BJ (cell line): ENCODE measurements around the gene SGTA. TPM values are rescaled to one million over a fixed set of nuclear protein-coding genes. Genes with fewer than 3 reads are reported as not detected.

Experiments used
- CTCF ChIA-PET: fragments of 350-600 bp; formaldehyde crosslinking; extraction: SDS; loops from one replicate; lab custom pipeline; 2021; ENCODE audit warnings: antibody characterized with exemption, inconsistent platforms; lab: Yijun Ruan, JAX
- POLR2A ChIA-PET: fragments of 300-600 bp; sonication (Branson Sonifier 250); formaldehyde crosslinking; extraction: SDS; loops from one replicate; lab custom pipeline; 2021; ENCODE audit warnings: antibody characterized with exemption; lab: Charles Lee
- DNase-seq: peaks from one replicate; pipeline ENCODE4 v3.0.0-alpha.2; 2011; ENCODE audit warnings: low read depth
- H3K27me3 ChIP-seq: 2 replicates; pipeline ENCODE4 v1.6.0; 2011; ENCODE audit warnings: low read length; ENCODE audit not compliant: control insufficient read depth, insufficient read depth
- H3K36me3 ChIP-seq: 2 replicates; pipeline ENCODE4 v1.5.1; 2011; ENCODE audit warnings: low read length; ENCODE audit not compliant: control insufficient read depth, insufficient read depth
- H3K4me3 ChIP-seq: 2 replicates; pipeline ENCODE4 v1.5.1; 2011; ENCODE audit warnings: low read depth, mild to moderate bottlenecking, control low read depth, low read length
- polyA plus RNA-seq: library from polyadenylated mRNA; depleted of rRNA; stranded (reverse); fragments of >200 nt; gene quantifications from 2 replicates; pipeline ENCODE4 v1.2.3, GENCODE V29; 2011
- TF ChIP-seq, protein P1 (sequence below): IDR thresholded peaks from 2 replicates; pipeline ENCODE4 v1.5.1; 2011; ENCODE audit warnings: low read depth, mild to moderate bottlenecking, control low read depth, inconsistent platforms, low read length, moderate library complexity; ENCODE audit not compliant: insufficient read depth

Gene SGTA
- polyA plus RNA-seq, 1 experiment = 88.2 TPM

GRCh38 chr19:2764945-2765344 lies 18.1 kb downstream of the SGTA start:
- H3K36me3 ChIP-seq = peaks cover 39% of the 10 kb centered on the region
- H3K4me3 ChIP-seq = no peak overlapping the region
- CTCF ChIA-PET = no interaction called here
- POLR2A ChIA-PET = no interaction called here
- TF ChIP-seq, protein P1, sequence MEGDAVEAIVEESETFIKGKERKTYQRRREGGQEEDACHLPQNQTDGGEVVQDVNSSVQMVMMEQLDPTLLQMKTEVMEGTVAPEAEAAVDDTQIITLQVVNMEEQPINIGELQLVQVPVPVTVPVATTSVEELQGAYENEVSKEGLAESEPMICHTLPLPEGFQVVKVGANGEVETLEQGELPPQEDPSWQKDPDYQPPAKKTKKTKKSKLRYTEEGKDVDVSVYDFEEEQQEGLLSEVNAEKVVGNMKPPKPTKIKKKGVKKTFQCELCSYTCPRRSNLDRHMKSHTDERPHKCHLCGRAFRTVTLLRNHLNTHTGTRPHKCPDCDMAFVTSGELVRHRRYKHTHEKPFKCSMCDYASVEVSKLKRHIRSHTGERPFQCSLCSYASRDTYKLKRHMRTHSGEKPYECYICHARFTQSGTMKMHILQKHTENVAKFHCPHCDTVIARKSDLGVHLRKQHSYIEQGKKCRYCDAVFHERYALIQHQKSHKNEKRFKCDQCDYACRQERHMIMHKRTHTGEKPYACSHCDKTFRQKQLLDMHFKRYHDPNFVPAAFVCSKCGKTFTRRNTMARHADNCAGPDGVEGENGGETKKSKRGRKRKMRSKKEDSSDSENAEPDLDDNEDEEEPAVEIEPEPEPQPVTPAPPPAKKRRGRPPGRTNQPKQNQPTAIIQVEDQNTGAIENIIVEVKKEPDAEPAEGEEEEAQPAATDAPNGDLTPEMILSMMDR = no peak
- H3K27me3 ChIP-seq = no peaks in the 10 kb centered on the region
- no peak for DNase-seq

GRCh38 chr19:2763687-2764086 lies 19.4 kb downstream of the SGTA start:
- peaks cover 43% of the 10 kb centered on the region for H3K36me3 ChIP-seq
- CTCF ChIA-PET = no interaction called here
- POLR2A ChIA-PET = no interaction called here
- no peaks in the 10 kb centered on the region for H3K27me3 ChIP-seq
- no peak overlapping the region for H3K4me3 ChIP-seq
- DNase-seq = no peak
- TF ChIP-seq, protein P1 = no peak

DNA sequence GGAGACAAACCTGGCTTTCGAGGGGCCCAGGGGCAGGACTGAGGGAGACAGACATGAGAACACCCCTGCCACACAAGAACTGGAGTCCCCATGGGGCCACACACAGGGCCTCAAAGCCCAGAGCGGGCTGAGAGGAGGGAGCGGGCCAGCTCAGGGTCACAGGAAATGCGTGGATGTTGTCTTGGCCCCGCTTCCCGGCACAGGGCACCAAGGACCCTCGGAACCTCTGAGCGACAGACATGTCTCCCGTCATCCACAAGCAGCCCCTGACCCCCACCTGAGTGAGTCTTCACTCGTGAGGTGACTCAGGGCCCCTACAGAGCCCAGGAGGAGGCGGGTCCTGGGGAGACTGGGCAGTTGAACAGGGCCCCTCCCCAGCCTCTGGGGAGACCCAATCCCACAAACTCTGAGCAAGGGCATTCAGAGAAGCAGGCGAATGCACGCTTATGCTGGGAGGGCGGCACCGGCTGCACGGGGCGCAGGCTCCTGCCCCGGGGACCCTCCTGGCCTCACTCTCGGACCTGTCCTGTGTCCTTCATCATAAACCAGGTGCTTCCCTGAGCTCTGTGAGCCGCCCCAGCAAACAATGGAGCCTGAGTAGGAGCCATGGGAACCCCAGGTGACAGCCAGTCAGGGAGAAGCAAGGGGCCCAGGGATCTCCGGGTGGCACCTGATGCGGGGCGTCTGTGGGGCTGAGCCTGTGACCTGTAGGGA lies 20.1 kb downstream of the SGTA start:
- Histone ChIP-seq H3K4me3 (no peak overlapping the region), H3K27me3 (no peaks in the 10 kb centered on the region), H3K36me3 (peaks cover 38% of the 10 kb centered on the region)
- TF ChIP-seq, protein P1 = no peak
- POLR2A ChIA-PET = no interaction called here
- no peak for DNase-seq
- CTCF ChIA-PET = interaction anchor here (0.6 to 1.3 kb wide), 4 partner anchors 13 to 114 kb away, joined by 3 to 4 read pairs (median 4); no protein-coding TSS in a partner anchor

DNA sequence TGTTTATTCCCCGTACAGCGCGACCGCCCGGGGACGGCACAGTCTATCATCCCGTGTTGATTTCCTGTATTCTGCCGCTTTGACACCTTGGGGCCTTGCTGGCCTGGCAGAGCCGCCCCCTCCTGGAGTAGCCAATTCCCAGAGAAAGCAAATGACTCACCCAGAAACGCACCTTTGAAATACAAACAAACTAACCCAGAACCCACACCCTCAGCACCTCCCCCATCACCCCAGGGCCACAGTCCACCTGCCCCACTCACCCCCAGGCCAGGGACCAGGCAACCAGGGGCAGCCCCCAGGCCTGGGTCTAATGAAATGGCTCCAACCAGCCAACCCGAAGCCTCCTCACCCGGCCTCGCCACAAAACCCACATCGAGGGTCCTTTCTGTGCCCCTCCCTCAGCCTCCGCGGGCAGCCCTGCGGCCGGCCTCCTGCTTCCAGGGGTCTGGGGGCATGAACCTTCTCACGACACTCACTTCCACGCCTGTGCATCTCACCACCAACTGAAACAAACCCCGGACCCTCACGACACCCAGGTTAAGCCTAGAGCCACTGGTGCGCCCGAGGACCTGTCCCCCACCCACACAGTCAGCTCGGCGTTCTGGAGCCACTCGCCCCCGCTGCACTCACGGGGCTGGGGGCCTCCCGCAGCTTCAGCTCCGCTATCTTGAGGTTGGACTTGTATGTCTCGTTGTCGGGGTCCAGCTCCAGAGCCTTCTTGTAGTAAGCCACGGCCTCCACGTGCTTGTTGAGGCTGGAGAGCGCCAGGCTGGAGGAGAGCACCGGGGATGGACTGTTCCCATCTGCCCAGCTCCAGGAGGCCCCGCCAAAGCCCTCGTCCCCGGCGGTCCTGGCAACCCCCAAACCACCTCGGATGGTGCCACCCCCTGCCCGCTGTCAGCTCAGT lies 20.9 kb downstream of the SGTA start:
- Histone ChIP-seq H3K27me3 (no peaks in the 10 kb centered on the region), H3K4me3 (no peak overlapping the region), H3K36me3 (peaks cover 36% of the 10 kb centered on the region)
- ChIA-PET CTCF (interaction anchor here (0.6 to 1.3 kb wide), 4 partner anchors 13 to 114 kb away, joined by 4 read pairs; no protein-coding TSS in a partner anchor), POLR2A (interaction anchor here (0.6 kb wide), 1 partner anchor 142 kb away, joined by 3 read pairs; no protein-coding TSS in a partner anchor)
- no peak for DNase-seq
- TF ChIP-seq, protein P1 = no peak

- no peaks in the 10 kb centered on the region for H3K27me3 ChIP-seq
- ChIA-PET POLR2A (no interaction called here), CTCF (no interaction called here)
- no peak overlapping the region for H3K4me3 ChIP-seq
- H3K36me3 ChIP-seq = peaks cover 35% of the 10 kb centered on the region
- no peak for DNase-seq
- TF ChIP-seq, protein P1 = no peak
Observed at GRCh38 chr19:2761309-2761677, 21.8 kb downstream of the SGTA start.
